Measurements from ENCODE around the gene STXBP1. TPM values are rescaled to one million over a fixed set of nuclear protein-coding genes. Genes with fewer than 3 reads are reported as not detected.

The STXBP1 gene
- total and polyA plus RNA-seq, 2 of the 8 experiments (the other 6 are each of a cell fraction or from before 2014, with no cell fraction given), result 11.5 to 60.9 TPM

GRCh38 chr9:127714020-127714750 is 102.1 kb downstream of the STXBP1 start:
- Histone ChIP-seq H3K56ac (replicated peaks; ENCODE audit: insufficient read length, low read depth, low read length) (no peak overlapping the region), H3K4me3 (ENCODE audit: extremely low read depth in 1 of 4, insufficient read depth in 2 of 4, low read depth in 3 of 4, low read length in 4 of 4) (peak overlapping the region in 3 of 4 experiments; percentile 22 to 64 (median 48); a peak in 4 of 8 replicates), H3K14ac (ENCODE audit: insufficient read length) (no peak overlapping the region), H3K4me2 (ENCODE audit: insufficient read depth in 1 of 2, low read depth in 2 of 2, low read length in 2 of 2) (peak overlapping the region; percentile 59 to 66), H4K20me1 (replicated peaks in 1 of 2; ENCODE audit: control insufficient read depth in 1 of 2, insufficient read depth in 2 of 2, low read length in 2 of 2) (peaks cover 0 to 3% of the 10 kb centered on the region in 2 experiments), H2BK15ac (ENCODE audit: low read length) (no peak overlapping the region; the same call in 1 of the 2 replicates), H4K5ac (ENCODE audit: insufficient read length, low read depth, low read length) (no peak overlapping the region), H3K79me2 (ENCODE audit: control insufficient read depth in 1 of 2, insufficient read depth in 2 of 2, low read length in 2 of 2) (no peaks in the 10 kb centered on the region), H2AFZ (ENCODE audit: low read length) (no peak overlapping the region), H2BK120ac (replicated peaks; ENCODE audit: low read depth, low read length) (no peak overlapping the region), H3K27me3 (replicated peaks in 1 of 4; ENCODE audit: control insufficient read depth in 3 of 4, extremely low read depth in 1 of 4, insufficient read depth in 3 of 4, low read length in 3 of 4) (0 out of 7 replicates have a peak, but pooled peaks cover 0 to 2% (median 0%) of the 10 kb centered on the region in 4 experiments), H2AK5ac (ENCODE audit: low read depth, low read length) (peak overlapping the region; percentile 75; the same call in 1 of the 2 replicates), H3K4ac (replicated peaks; ENCODE audit: insufficient read length, low read depth, low read length) (no peak overlapping the region), H3K23ac (ENCODE audit: insufficient read length) (no peak overlapping the region), H2BK20ac (ENCODE audit: low read length) (no peak overlapping the region), H3K27ac (ENCODE audit: low read depth, low read length) (no peak overlapping the region), H2BK5ac (ENCODE audit: low read depth, low read length) (no peak overlapping the region), H3K36me3 (ENCODE audit: control insufficient read depth in 2 of 4, insufficient read depth in 4 of 4, low read length in 3 of 4) (no peaks in the 10 kb centered on the region), H3K23me2 (ENCODE audit: low read depth, low read length) (peaks cover 10% of the 10 kb centered on the region; the same call in 1 of the 2 replicates), H4K91ac (replicated peaks; ENCODE audit: insufficient read length, low read length) (no peak overlapping the region), H4K8ac (ENCODE audit: extremely low read depth, insufficient read depth, low read length) (peak overlapping the region; percentile 11; the same call in 1 of the 2 replicates), H2BK12ac (ENCODE audit: low read depth, low read length) (no peak overlapping the region), H3K79me1 (ENCODE audit: low read depth, low read length) (no peaks in the 10 kb centered on the region; the same call in 1 of the 2 replicates), H3K9me3 (ENCODE audit: insufficient read depth in 2 of 2, low read depth in 1 of 2, low read length in 1 of 2) (no peaks in the 10 kb centered on the region), H3K4me1 (replicated peaks in 1 of 4; ENCODE audit: control insufficient read depth in 3 of 4, insufficient read depth in 4 of 4, low read length in 3 of 4) (peaks cover 0 to 28% (median 20%) of the 10 kb centered on the region in 4 experiments; a peak in 6 of 7 replicates), H3K18ac (ENCODE audit: extremely low read depth, low read length) (no peak overlapping the region), H3K9ac (replicated peaks in 1 of 4; ENCODE audit: extremely low read depth in 1 of 4, low read depth in 3 of 4, low read length in 3 of 4) (no peak overlapping the region)
- TF ChIP-seq HDAC6 (IDR thresholded peaks at IDR 0.05; ENCODE audit: low read depth, low read length), result no peak
- no peak for TF ChIP-seq RBBP5 (IDR thresholded peaks at IDR 0.05; ENCODE audit: borderline replicate concordance, low read depth, low read length)
- no peak for TF ChIP-seq CBX8 (IDR thresholded peaks at IDR 0.05; ENCODE audit: borderline replicate concordance, low read depth, low read length)
- POLR2A ChIA-PET (ENCODE audit: partially characterized antibody), result interaction anchor here (1.0 to 2.7 kb wide), 4 partner anchors 8 to 263 kb away, joined by 3 to 17 read pairs (median 8); partner anchors contain the start of genes CFAP157, LRSAM1 and RPL12
- FAIRE-seq, result no peak
- no peak for DNase-seq (ENCODE audit: low read depth in 1 of 2, low spot score in 2 of 2)
- WGBS, 2 experiments (ENCODE audit: extremely low coverage in 1 of 2, insufficient coverage in 1 of 2, insufficient read length in 1 of 2, insufficient replicate concordance in 2 of 2, low coverage in 1 of 2, low lambda C conversion rate in 2 of 2, missing lambda C conversion rate in 1 of 2), result 86% methylated on average over 19 of the region's 19 CpGs; no CpG with 5 or more reads in 1 of the 2 experiments
- CTCF ChIA-PET (ENCODE audit: partially characterized antibody), result interaction anchor here (0.6 to 3.3 kb wide), 8 partner anchors 12 to 1512 kb away, joined by 3 to 24 read pairs (median 3); partner anchors contain the start of genes CDK9 and TOR2A
